Stimulated activated CD8-positive, alpha-beta memory T cell treated with anti-CD3 and anti-CD28 coated beads, Interleukin-4, amount 100 ng/mL, for 4 hours (primary cell): ENCODE data around the gene SYT8.
"Not testable (repeated sequence)": the region's sequence is repeated elsewhere in the genome, so short reads cannot be mapped to it uniquely, and the experiment has no call there.

Source experiments
- DNase-seq, 2 donors: peaks; one replicate each; pipeline ENCODE4 v3.0.0-alpha.2; 2020; ENCODE audit warnings: low read depth in 2 of 2, low spot score in 1 of 2

SYT8 gene

GRCh38 chr11:1883346-1884302 is 48.8 kb downstream of the SYT8 start:
- DNase-seq = no peak

GRCh38 chr11:1884303-1884700 is 49.5 kb downstream of the SYT8 start:
- no peak for DNase-seq

GRCh38 chr11:1886551-1886950 is 51.8 kb downstream of the SYT8 start:
- not testable (repeated sequence) for DNase-seq
